ENCODE measurements around the gene TNFRSF14.

DNA sequence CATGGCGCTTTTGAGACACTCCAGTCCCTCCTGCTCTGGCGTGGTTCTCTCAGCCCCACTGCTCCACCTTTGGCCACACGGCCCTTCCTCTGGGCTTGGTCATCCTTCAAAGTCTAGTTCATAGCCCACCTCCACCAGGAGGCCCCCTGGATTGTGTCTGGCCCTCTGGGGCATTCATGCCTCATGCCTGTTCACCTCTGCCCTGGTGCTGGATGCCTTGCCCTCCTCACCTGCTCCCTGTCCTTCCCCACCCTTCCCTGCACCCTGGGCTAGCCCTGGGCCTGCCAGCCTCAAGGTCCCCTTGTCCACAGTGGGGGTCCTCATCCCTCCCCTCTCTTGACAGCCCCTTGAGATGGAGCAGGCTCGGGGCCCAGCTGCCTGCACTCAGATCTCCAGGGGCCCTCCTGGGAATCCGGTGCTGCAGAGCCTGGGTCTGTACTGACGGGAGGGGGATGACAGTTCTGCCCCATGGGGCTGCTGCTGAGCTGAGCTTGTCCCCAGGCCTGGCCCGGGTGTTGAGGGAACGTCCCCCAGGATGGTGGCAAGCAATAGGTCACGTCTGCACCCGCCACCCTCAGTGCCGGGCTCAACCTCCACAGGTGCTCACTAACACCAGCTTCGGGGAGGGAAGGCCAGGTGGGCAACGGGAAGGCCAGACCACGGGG, 48.8 kb downstream of the TNFRSF14 start:
- TF ChIP-seq, protein P1, sequence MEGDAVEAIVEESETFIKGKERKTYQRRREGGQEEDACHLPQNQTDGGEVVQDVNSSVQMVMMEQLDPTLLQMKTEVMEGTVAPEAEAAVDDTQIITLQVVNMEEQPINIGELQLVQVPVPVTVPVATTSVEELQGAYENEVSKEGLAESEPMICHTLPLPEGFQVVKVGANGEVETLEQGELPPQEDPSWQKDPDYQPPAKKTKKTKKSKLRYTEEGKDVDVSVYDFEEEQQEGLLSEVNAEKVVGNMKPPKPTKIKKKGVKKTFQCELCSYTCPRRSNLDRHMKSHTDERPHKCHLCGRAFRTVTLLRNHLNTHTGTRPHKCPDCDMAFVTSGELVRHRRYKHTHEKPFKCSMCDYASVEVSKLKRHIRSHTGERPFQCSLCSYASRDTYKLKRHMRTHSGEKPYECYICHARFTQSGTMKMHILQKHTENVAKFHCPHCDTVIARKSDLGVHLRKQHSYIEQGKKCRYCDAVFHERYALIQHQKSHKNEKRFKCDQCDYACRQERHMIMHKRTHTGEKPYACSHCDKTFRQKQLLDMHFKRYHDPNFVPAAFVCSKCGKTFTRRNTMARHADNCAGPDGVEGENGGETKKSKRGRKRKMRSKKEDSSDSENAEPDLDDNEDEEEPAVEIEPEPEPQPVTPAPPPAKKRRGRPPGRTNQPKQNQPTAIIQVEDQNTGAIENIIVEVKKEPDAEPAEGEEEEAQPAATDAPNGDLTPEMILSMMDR (IDR thresholded peaks at IDR 0.05): no peak
- no peak for TF ChIP-seq ZFX (IDR thresholded peaks at IDR 0.05; ENCODE audit: borderline replicate concordance)

All from 22Rv1 (cell line).